GM08714 (cell line): ENCODE results near the gene NCBP2L.
"Not testable (repeated sequence)": the region's sequence is repeated elsewhere in the genome, so short reads cannot be mapped to it uniquely, and the experiment has no call there.

Experiments
- H3K4me3 ChIP-seq: fragments of 200-500 bp; sonication (Bioruptor generic); 2 replicates; pipeline ENCODE4 v1.5.1; 2014; ENCODE audit warnings: mild to moderate bottlenecking, low read length, inconsistent platforms
- ZNF274 ChIP-seq: IDR thresholded peaks from 2 replicates; pipeline ENCODE4 v1.6.1; 2012; ENCODE audit warnings: mild to moderate bottlenecking, low read depth, low read length

NCBP2L gene

GRCh38 chrX:107805179-107805578 lies 27.6 kb downstream of the NCBP2L start:
- H3K4me3 ChIP-seq = no peak overlapping the region
- TF ChIP-seq ZNF274 = no peak

GRCh38 chrX:107810053-107810452 lies 32.5 kb downstream of the NCBP2L start:
- not testable (repeated sequence) for H3K4me3 ChIP-seq

- no peak for TF ChIP-seq ZNF274
- no peak overlapping the region for H3K4me3 ChIP-seq
Measured at GRCh38 chrX:107818900-107819521, 41.5 kb downstream of the NCBP2L start.

GRCh38 chrX:107823042-107823441 lies 45.5 kb downstream of the NCBP2L start:
- H3K4me3 ChIP-seq = no peak overlapping the region
- no peak for TF ChIP-seq ZNF274

- TF ChIP-seq ZNF274 = no peak
- no peak overlapping the region for H3K4me3 ChIP-seq
Measured at GRCh38 chrX:107823456-107823855, 45.9 kb downstream of the NCBP2L start.

GRCh38 chrX:107825698-107826237 lies 48.2 kb downstream of the NCBP2L start, which contains the start of gene MID2:
MID2 (plus strand) TSS chrX:107825866; CDS start chrX:107826427, 561 bp downstream.
- peak within 1 kb of the TSS; percentile 10; the same call in 1 of the 2 replicates for H3K4me3 ChIP-seq
- no peak for TF ChIP-seq ZNF274

GRCh38 chrX:107826238-107827029 lies 48.9 kb downstream of the NCBP2L start:
- TF ChIP-seq ZNF274 = no peak
- H3K4me3 ChIP-seq = 0 out of 2 replicates have a peak overlapping the region, but pooled peaks have one; percentile 10

- no peak for TF ChIP-seq ZNF274
- no peak overlapping the region for H3K4me3 ChIP-seq
Measured at GRCh38 chrX:107827030-107827831, 49.7 kb downstream of the NCBP2L start.

GRCh38 chrX:107827852-107828251 lies 50.3 kb downstream of the NCBP2L start:
- no peak for TF ChIP-seq ZNF274
- H3K4me3 ChIP-seq = no peak overlapping the region

GRCh38 chrX:107829878-107830277 lies 52.3 kb downstream of the NCBP2L start:
- no peak for TF ChIP-seq ZNF274
- no peak overlapping the region for H3K4me3 ChIP-seq

GRCh38 chrX:107831071-107831730 lies 53.7 kb downstream of the NCBP2L start:
- no peak overlapping the region for H3K4me3 ChIP-seq
- no peak for TF ChIP-seq ZNF274

GRCh38 chrX:107834275-107835201 lies 57.0 kb downstream of the NCBP2L start:
- no peak overlapping the region for H3K4me3 ChIP-seq
- no peak for TF ChIP-seq ZNF274

GRCh38 chrX:107836958-107837357 lies 59.4 kb downstream of the NCBP2L start:
- no peak overlapping the region for H3K4me3 ChIP-seq
- TF ChIP-seq ZNF274 = no peak
